Measurements from ENCODE around the gene C7orf33. TPM values are rescaled to one million over a fixed set of nuclear protein-coding genes. Genes with fewer than 3 reads are reported as not detected.

The C7orf33 gene
- total and polyA plus RNA-seq, 2 of the 13 experiments (the other 11 are each of a cell fraction or from before 2014, with no cell fraction given), result not detected

DNA sequence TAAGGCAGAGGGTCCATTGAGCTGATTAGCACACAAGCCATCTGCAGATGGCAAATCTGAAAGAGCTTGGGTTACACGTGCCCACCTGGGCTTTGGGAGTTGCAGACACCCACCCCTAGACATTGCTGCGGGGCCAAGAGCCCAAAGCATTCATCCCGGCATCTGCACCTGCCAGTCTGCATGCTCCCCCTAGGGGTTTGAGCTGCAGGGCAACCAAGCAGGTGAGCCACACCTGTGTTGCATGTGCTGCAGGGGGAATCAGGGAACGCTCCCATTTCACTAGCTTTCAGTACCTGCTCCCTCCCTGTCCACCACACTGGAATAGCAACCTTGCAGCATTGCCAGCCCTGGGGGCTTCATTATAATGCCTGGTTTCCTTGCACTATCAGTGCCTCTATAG lies 21.1 kb downstream of the C7orf33 start:
- TF ChIP-seq GFI1 (CRISPR knock-in tag; IDR thresholded peaks at IDR 0.05; ENCODE audit: borderline replicate concordance) (no peak), ZNF652 (CRISPR knock-in tag; IDR thresholded peaks at IDR 0.05; ENCODE audit: borderline replicate concordance, low read depth) (no peak), PAF1 (CRISPR knock-in tag; IDR thresholded peaks at IDR 0.05) (no peak), ZNF101 (CRISPR knock-in tag; IDR thresholded peaks at IDR 0.05; ENCODE audit: borderline replicate concordance, low read depth) (no peak), DNMT1 (CRISPR knock-in tag; IDR thresholded peaks at IDR 0.05) (no peak)
- TF ChIP-seq, protein P1, sequence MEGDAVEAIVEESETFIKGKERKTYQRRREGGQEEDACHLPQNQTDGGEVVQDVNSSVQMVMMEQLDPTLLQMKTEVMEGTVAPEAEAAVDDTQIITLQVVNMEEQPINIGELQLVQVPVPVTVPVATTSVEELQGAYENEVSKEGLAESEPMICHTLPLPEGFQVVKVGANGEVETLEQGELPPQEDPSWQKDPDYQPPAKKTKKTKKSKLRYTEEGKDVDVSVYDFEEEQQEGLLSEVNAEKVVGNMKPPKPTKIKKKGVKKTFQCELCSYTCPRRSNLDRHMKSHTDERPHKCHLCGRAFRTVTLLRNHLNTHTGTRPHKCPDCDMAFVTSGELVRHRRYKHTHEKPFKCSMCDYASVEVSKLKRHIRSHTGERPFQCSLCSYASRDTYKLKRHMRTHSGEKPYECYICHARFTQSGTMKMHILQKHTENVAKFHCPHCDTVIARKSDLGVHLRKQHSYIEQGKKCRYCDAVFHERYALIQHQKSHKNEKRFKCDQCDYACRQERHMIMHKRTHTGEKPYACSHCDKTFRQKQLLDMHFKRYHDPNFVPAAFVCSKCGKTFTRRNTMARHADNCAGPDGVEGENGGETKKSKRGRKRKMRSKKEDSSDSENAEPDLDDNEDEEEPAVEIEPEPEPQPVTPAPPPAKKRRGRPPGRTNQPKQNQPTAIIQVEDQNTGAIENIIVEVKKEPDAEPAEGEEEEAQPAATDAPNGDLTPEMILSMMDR (CRISPR knock-in tag; IDR thresholded peaks at IDR 0.05), result peak; percentile 43
- in situ Hi-C loops (cut with HindIII; ENCODE audit: extremely low pct_ligation_motif_present, low pct_unique_long_range_greater_than_20kb), result no loop called here
- H2AFZ ChIP-seq (ENCODE audit: low read length), result no peak overlapping the region
- H3K79me2 ChIP-seq (ENCODE audit: insufficient read depth, low read length), result no peaks in the 10 kb centered on the region
- no peak overlapping the region for H3K4me3 ChIP-seq (replicated peaks in 1 of 3; ENCODE audit: insufficient read depth in 1 of 3, low read depth in 2 of 3, low read length in 3 of 3)
- peaks cover 11% of the 10 kb centered on the region for H3K4me1 ChIP-seq (ENCODE audit: insufficient read depth, low read length)
- DNase-seq (ENCODE audit: low spot score) (no peak), FAIRE-seq (no peak), ATAC-seq (0 out of 3 replicates have a peak, but pooled peaks have one; percentile 22)
- no TSS peak for BruUV-seq (replicated peaks)
- ChIA-PET POLR2A (no interaction called here), CTCF (ENCODE audit: low intra/inter-chr PET ratio, low total read pairs) (no interaction called here)
- intact Hi-C loops (cut with micrococcal nuclease; ENCODE audit: unreplicated experiment), result no loop called here
- H3K36me3 ChIP-seq (replicated peaks in 1 of 2; ENCODE audit: control insufficient read depth in 1 of 2, insufficient read depth in 2 of 2, low read length in 2 of 2), result no peaks in the 10 kb centered on the region
- no peak overlapping the region for H3K27ac ChIP-seq (ENCODE audit: extremely low read length, insufficient read depth, low read length)
- no peaks in the 10 kb centered on the region for H3K9me3 ChIP-seq (ENCODE audit: low read length)
- WGBS (ENCODE audit: low lambda C conversion rate), result 0% methylated on average over 1 of the region's 4 CpGs
- H3K27me3 ChIP-seq (ENCODE audit: control insufficient read depth in 1 of 2, insufficient read depth in 2 of 2, low read length in 2 of 2), result 0 out of 5 replicates have a peak, but pooled peaks cover 0 to 4% of the 10 kb centered on the region in 2 experiments
- no peaks in the 10 kb centered on the region for H4K20me1 ChIP-seq (ENCODE audit: insufficient read depth, low read length)
- H3K9ac ChIP-seq (ENCODE audit: insufficient read depth, low read depth, low read length), result no peak overlapping the region
- H3K4me2 ChIP-seq (ENCODE audit: low read depth, low read length), result no peak overlapping the region

DNA sequence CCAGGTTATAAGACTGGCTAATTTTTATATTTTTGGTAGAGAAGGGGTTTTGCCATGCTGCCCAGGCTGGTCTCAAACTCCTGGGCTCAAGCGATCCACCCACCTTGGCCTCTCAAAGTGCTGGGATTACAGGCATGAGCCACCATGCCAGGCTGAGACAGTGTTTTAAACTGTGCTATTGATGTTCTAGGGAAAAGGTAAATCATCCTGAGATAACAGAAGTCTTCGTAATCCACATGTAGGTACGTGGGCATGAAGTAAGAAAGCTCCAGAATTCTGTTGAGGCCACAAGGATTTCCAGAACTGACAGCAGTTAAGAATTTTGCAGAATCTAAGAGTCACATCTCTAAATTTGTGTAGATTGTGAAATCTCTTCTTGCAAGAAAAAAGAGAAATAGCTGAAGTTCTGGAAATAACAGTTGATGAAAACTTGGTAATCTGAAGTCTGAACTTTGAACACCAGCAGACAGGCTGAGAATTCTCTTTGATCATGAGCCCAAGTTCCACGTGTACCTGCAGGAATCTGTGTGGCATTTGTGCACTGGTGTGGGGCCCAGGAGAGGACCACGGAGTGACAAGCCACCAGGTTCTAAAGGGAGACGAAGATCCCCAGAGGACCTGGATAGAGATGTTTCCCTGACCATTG lies 24.6 kb downstream of the C7orf33 start:
- peaks cover 12% of the 10 kb centered on the region for H3K4me1 ChIP-seq (ENCODE audit: insufficient read depth, low read length)
- ChIA-PET CTCF (ENCODE audit: low intra/inter-chr PET ratio, low total read pairs) (no interaction called here), POLR2A (no interaction called here)
- H3K79me2 ChIP-seq (ENCODE audit: insufficient read depth, low read length), result no peaks in the 10 kb centered on the region
- intact Hi-C loops (cut with micrococcal nuclease; ENCODE audit: unreplicated experiment) (no loop called here), in situ Hi-C loops (cut with HindIII; ENCODE audit: extremely low pct_ligation_motif_present, low pct_unique_long_range_greater_than_20kb) (no loop called here)
- FAIRE-seq, result peak; percentile 8
- ATAC-seq, result peak; percentile 70
- WGBS (ENCODE audit: low lambda C conversion rate), result 14% methylated on average over 5 of the region's 6 CpGs
- no peaks in the 10 kb centered on the region for H4K20me1 ChIP-seq (ENCODE audit: insufficient read depth, low read length)
- H3K4me3 ChIP-seq (replicated peaks in 1 of 3; ENCODE audit: insufficient read depth in 1 of 3, low read depth in 2 of 3, low read length in 3 of 3), result no peak overlapping the region
- H3K36me3 ChIP-seq (replicated peaks in 1 of 2; ENCODE audit: control insufficient read depth in 1 of 2, insufficient read depth in 2 of 2, low read length in 2 of 2), result no peaks in the 10 kb centered on the region
- BruUV-seq (replicated peaks), result no TSS peak
- no peak overlapping the region for H2AFZ ChIP-seq (ENCODE audit: low read length)
- H3K9me3 ChIP-seq (ENCODE audit: low read length), result no peaks in the 10 kb centered on the region
- no peak overlapping the region for H3K9ac ChIP-seq (ENCODE audit: insufficient read depth, low read depth, low read length)
- H3K27ac ChIP-seq (ENCODE audit: extremely low read length, insufficient read depth, low read length), result no peak overlapping the region
- DNase-seq (ENCODE audit: low spot score), result peak; percentile 44
- H3K27me3 ChIP-seq (ENCODE audit: control insufficient read depth in 1 of 2, insufficient read depth in 2 of 2, low read length in 2 of 2), result 0 out of 5 replicates have a peak, but pooled peaks cover 0 to 4% of the 10 kb centered on the region in 2 experiments
- H3K4me2 ChIP-seq (ENCODE audit: low read depth, low read length), result peak overlapping the region; percentile 45
- TF ChIP-seq, protein P2, sequence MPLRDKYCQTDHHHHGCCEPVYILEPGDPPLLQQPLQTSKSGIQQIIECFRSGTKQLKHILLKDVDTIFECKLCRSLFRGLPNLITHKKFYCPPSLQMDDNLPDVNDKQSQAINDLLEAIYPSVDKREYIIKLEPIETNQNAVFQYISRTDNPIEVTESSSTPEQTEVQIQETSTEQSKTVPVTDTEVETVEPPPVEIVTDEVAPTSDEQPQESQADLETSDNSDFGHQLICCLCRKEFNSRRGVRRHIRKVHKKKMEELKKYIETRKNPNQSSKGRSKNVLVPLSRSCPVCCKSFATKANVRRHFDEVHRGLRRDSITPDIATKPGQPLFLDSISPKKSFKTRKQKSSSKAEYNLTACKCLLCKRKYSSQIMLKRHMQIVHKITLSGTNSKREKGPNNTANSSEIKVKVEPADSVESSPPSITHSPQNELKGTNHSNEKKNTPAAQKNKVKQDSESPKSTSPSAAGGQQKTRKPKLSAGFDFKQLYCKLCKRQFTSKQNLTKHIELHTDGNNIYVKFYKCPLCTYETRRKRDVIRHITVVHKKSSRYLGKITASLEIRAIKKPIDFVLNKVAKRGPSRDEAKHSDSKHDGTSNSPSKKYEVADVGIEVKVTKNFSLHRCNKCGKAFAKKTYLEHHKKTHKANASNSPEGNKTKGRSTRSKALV (CRISPR knock-in tag; IDR thresholded peaks at IDR 0.05), result no peak
- no peak for TF ChIP-seq ZFP90 (CRISPR knock-in tag; IDR thresholded peaks at IDR 0.05; ENCODE audit: borderline replicate concordance)
- TF ChIP-seq PHB2 (IDR thresholded peaks at IDR 0.05; ENCODE audit: partially characterized antibody), result no peak
- TF ChIP-seq, protein P3, sequence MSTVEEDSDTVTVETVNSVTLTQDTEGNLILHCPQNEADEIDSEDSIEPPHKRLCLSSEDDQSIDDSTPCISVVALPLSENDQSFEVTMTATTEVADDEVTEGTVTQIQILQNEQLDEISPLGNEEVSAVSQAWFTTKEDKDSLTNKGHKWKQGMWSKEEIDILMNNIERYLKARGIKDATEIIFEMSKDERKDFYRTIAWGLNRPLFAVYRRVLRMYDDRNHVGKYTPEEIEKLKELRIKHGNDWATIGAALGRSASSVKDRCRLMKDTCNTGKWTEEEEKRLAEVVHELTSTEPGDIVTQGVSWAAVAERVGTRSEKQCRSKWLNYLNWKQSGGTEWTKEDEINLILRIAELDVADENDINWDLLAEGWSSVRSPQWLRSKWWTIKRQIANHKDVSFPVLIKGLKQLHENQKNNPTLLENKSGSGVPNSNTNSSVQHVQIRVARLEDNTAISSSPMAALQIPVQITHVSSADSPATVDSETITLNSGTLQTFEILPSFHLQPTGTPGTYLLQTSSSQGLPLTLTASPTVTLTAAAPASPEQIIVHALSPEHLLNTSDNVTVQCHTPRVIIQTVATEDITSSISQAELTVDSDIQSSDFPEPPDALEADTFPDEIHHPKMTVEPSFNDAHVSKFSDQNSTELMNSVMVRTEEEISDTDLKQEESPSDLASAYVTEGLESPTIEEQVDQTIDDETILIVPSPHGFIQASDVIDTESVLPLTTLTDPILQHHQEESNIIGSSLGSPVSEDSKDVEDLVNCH (CRISPR knock-in tag; IDR thresholded peaks at IDR 0.05), result no peak
- 0 out of 2 replicates have a peak, but pooled peaks have one; percentile 11 for TF ChIP-seq MED1 (CRISPR knock-in tag; IDR thresholded peaks at IDR 0.05)
- TF ChIP-seq MED13 (CRISPR knock-in tag; IDR thresholded peaks at IDR 0.05), result no peak
- peak; percentile 49; the same call in 1 of the 2 replicates for TF ChIP-seq GATAD2A (CRISPR knock-in tag; IDR thresholded peaks at IDR 0.05)
